Activated CD4-positive, alpha-beta memory T cell treated with anti-CD3 and anti-CD28 coated beads for 36 hours (primary cell): ENCODE results near the gene GTF3C5. TPM values are rescaled to one million over a fixed set of nuclear protein-coding genes. Genes with fewer than 3 reads are reported as not detected.

Experiments
- CTCF ChIA-PET: fragments of 350-600 bp; sonication (Branson Sonifier 250); formaldehyde crosslinking; loops from one replicate; lab custom pipeline; 2021; ENCODE audit warnings: antibody characterized with exemption, inconsistent platforms; lab: Charles Lee
- POLR2A ChIA-PET: fragments of 350-600 bp; sonication (Branson Sonifier 250); formaldehyde crosslinking; loops from one replicate; lab custom pipeline; 2021; ENCODE audit warnings: antibody characterized with exemption; lab: Charles Lee
- DNase-seq: peaks from one replicate; pipeline ENCODE4 v3.0.0-alpha.2; 2020
- H3K27ac Mint-ChIP-seq: one replicate; pipeline ENCODE4 v1.8.0; 2021; ENCODE audit warnings: mixed read lengths
- H3K27me3 Mint-ChIP-seq: one replicate; pipeline ENCODE4 v1.8.0; 2021; ENCODE audit warnings: mixed read lengths
- H3K36me3 Mint-ChIP-seq: one replicate; pipeline ENCODE4 v1.8.0; 2021; ENCODE audit warnings: mixed read lengths
- H3K4me1 Mint-ChIP-seq: one replicate; pipeline ENCODE4 v1.8.0; 2021; ENCODE audit warnings: low read depth, mixed read lengths
- H3K4me3 Mint-ChIP-seq: one replicate; pipeline ENCODE4 v1.8.0; 2021; ENCODE audit warnings: mild to moderate bottlenecking, mixed read lengths
- H3K9me3 Mint-ChIP-seq: one replicate; pipeline ENCODE4 v1.8.0; 2021; ENCODE audit warnings: mixed read lengths
- intact Hi-C: fragments of 100-400 bp; cut with micrococcal nuclease; formaldehyde crosslinking; loops from one replicate; pipeline ENCODE4 v1.15.1; 2023
- total RNA-seq, 2 experiments: library from RNA; stranded (reverse); gene quantifications; one replicate each; pipeline ENCODE4 v1.2.3, GENCODE V29; 2021

The GTF3C5 gene
- total RNA-seq, 2 experiments from 2014 or later, result 80.3 to 81.2 TPM

DNA sequence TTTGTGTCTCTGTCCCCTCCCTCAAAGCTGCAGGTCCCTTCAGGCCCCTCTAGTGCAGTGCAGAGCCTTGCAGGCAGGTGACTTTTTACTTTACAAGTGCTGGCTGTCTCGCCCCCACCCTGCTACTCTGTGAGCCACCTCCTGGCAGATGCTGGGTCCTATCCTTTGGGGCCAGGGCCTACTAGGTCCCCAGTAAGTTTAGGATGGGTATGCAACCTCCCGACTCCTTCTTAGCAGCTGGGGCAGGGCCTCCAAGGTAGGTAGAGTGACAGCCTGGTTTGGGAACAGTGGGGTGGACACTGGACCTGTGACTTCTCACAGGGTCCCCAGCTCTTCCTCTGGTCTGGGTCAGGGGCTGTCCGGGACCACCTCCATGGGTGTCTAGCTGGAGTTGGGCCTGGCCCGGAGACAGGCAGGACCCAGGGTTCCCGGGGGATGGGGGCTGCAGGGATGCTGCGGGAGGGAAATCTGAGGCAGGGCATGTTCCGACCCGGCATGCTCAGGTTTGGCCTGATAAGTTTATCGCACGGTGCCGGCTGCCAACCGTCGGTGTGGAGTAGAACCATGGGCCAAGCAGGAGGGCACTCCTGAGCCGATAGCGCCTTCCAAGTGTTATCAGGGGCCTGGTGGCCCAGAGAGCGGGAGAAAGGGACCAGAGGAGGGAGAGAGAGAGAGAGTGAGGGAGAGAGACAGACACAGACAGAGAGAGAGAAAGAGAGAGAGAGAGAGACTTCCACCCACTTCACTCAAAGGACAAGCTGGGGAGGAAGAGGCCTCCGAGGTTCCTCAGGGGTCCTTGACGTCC is 31.8 kb upstream of the GTF3C5 start:
- H3K9me3 Mint-ChIP-seq, result no peaks in the 10 kb centered on the region
- no peak overlapping the region for H3K27ac Mint-ChIP-seq
- no peaks in the 10 kb centered on the region for H3K36me3 Mint-ChIP-seq
- intact Hi-C loops, result no loop called here
- ChIA-PET POLR2A (no interaction called here), CTCF (interaction anchor here (1.1 kb wide), 1 partner anchor 145 kb away, joined by 3 read pairs; no protein-coding TSS in a partner anchor)
- peaks cover 4% of the 10 kb centered on the region for H3K4me1 Mint-ChIP-seq
- DNase-seq, result no peak
- peaks cover 47% of the 10 kb centered on the region for H3K27me3 Mint-ChIP-seq
- no peak overlapping the region for H3K4me3 Mint-ChIP-seq

GRCh38 chr9:133002147-133003070 is 28.4 kb upstream of the GTF3C5 start:
- no peaks in the 10 kb centered on the region for H3K4me1 Mint-ChIP-seq
- no peak overlapping the region for H3K27ac Mint-ChIP-seq
- ChIA-PET CTCF (interaction anchor here (0.6 to 3.6 kb wide), 2 partner anchors 19 to 153 kb away, joined by 3 to 10 read pairs; no protein-coding TSS in a partner anchor), POLR2A (no interaction called here)
- intact Hi-C loops, result no loop called here
- no peaks in the 10 kb centered on the region for H3K9me3 Mint-ChIP-seq
- no peak for DNase-seq
- peaks cover 52% of the 10 kb centered on the region for H3K27me3 Mint-ChIP-seq
- no peaks in the 10 kb centered on the region for H3K36me3 Mint-ChIP-seq
- H3K4me3 Mint-ChIP-seq, result no peak overlapping the region

- CTCF ChIA-PET, result interaction anchor here (0.6 to 3.6 kb wide), 2 partner anchors 19 to 153 kb away, joined by 3 to 10 read pairs; no protein-coding TSS in a partner anchor
- intact Hi-C loops, result no loop called here
- Mint-ChIP-seq H3K36me3 (no peaks in the 10 kb centered on the region), H3K4me3 (no peak overlapping the region), H3K4me1 (no peaks in the 10 kb centered on the region), H3K27me3 (peaks cover 54% of the 10 kb centered on the region), H3K27ac (no peak overlapping the region), H3K9me3 (no peaks in the 10 kb centered on the region)
- POLR2A ChIA-PET, result no interaction called here
- DNase-seq, result no peak
Measured at GRCh38 chr9:133003071-133003461, 27.7 kb upstream of the GTF3C5 start.

DNA sequence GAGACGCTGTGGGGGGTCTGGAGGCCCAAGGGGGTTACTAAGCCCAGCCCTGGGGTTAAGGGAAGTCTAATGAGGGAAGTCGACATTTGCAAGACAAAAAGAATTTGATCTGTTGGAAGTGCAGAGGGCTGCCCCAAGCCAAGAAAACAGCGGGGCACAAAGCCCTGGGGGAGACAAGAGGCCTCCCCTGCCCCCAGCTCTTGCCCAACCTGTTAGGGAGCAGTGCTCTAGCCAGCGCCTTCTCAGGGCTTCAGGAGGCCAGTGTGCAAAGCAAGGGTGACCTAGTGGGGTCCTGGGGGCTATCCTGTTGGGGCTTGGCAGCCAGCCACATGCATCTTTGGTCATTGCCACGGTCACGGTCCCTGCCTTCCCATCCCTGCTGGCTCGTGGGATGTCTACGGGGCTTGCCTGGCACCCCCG is 27.1 kb upstream of the GTF3C5 start:
- Mint-ChIP-seq H3K27ac (no peak overlapping the region), H3K4me3 (no peak overlapping the region), H3K27me3 (peaks cover 58% of the 10 kb centered on the region), H3K36me3 (no peaks in the 10 kb centered on the region), H3K9me3 (no peaks in the 10 kb centered on the region), H3K4me1 (no peaks in the 10 kb centered on the region)
- ChIA-PET POLR2A (no interaction called here), CTCF (interaction anchor here (3.6 kb wide), 1 partner anchor 18 kb away, joined by 10 read pairs; no protein-coding TSS in a partner anchor)
- intact Hi-C loops, result no loop called here
- DNase-seq, result no peak

GRCh38 chr9:133004091-133004998 is 26.5 kb upstream of the GTF3C5 start:
- H3K36me3 Mint-ChIP-seq, result no peaks in the 10 kb centered on the region

DNA sequence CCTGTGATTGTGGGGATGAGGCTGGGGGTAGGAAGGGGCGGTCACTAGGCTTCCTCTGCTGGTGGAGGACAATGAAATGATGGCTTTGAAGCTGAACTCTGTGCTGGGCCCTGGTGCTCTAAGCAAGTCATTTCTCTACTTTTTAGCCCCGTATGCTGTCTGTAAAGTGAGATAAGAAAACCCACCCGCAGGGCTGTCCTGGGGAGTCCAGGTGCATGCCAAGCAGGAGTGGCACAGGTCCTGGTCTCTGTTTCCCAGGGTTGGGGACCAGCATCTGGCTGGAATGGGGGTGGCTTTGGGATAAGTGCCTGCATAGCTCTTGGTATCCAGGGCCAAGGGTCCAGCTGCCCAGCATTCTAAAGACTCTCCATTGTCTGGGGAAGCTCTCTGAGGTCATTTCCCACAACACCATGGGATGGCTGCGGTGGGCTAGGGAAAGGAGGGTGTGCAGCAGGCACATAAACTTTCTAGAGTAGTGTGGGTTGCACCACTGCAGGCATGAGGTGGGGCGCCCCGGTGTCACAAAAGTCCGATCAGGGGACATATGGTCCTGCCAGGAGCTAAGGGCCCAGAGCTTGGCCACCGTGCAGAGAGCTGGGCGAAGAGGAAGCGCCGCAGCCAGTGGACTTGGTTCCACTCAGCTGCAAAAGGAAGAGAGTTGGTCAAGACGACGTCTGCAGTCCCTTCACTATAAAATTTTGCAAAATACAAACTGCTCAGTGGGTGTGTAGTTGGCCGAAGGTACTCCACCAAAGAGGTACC is 25.6 kb upstream of the GTF3C5 start:
- POLR2A ChIA-PET, result no interaction called here
- CTCF ChIA-PET, result interaction anchor here (0.8 to 3.6 kb wide), 2 partner anchors 17 to 18 kb away, joined by 3 to 10 read pairs; no protein-coding TSS in a partner anchor
- Mint-ChIP-seq H3K36me3 (no peaks in the 10 kb centered on the region), H3K27ac (no peak overlapping the region), H3K9me3 (no peaks in the 10 kb centered on the region), H3K27me3 (peaks cover 58% of the 10 kb centered on the region), H3K4me3 (no peak overlapping the region), H3K4me1 (no peaks in the 10 kb centered on the region)
- intact Hi-C loops, result no loop called here
- no peak for DNase-seq

More at GRCh38 chr9:133004091-133004998, 26.5 kb upstream of the GTF3C5 start:
- ChIA-PET CTCF (interaction anchor here (0.8 to 3.6 kb wide), 2 partner anchors 18 to 19 kb away, joined by 3 to 10 read pairs; no protein-coding TSS in a partner anchor), POLR2A (no interaction called here)
- Mint-ChIP-seq H3K27ac (no peak overlapping the region), H3K9me3 (no peaks in the 10 kb centered on the region), H3K27me3 (peaks cover 59% of the 10 kb centered on the region), H3K4me3 (no peak overlapping the region), H3K4me1 (no peaks in the 10 kb centered on the region)
- intact Hi-C loops, result no loop called here
- DNase-seq, result no peak

- ChIA-PET POLR2A (no interaction called here), CTCF (interaction anchor here (3.6 kb wide), 1 partner anchor 16 kb away, joined by 10 read pairs; no protein-coding TSS in a partner anchor)
- intact Hi-C loops, result no loop called here
- Mint-ChIP-seq H3K4me1 (no peaks in the 10 kb centered on the region), H3K36me3 (no peaks in the 10 kb centered on the region), H3K27ac (no peak overlapping the region), H3K27me3 (peaks cover 51% of the 10 kb centered on the region), H3K4me3 (no peak overlapping the region), H3K9me3 (no peaks in the 10 kb centered on the region)
- DNase-seq, result no peak
Measured at GRCh38 chr9:133005957-133006356, 24.8 kb upstream of the GTF3C5 start.

- no peaks in the 10 kb centered on the region for H3K9me3 Mint-ChIP-seq
- H3K36me3 Mint-ChIP-seq, result no peaks in the 10 kb centered on the region
- POLR2A ChIA-PET, result no interaction called here
- no peak overlapping the region for H3K27ac Mint-ChIP-seq
- H3K4me3 Mint-ChIP-seq, result no peak overlapping the region
- DNase-seq, result no peak
- H3K4me1 Mint-ChIP-seq, result no peaks in the 10 kb centered on the region
- CTCF ChIA-PET, result no interaction called here
- H3K27me3 Mint-ChIP-seq, result peaks cover 53% of the 10 kb centered on the region
- intact Hi-C loops, result no loop called here
Measured at GRCh38 chr9:133006731-133007352, 24.0 kb upstream of the GTF3C5 start.

GRCh38 chr9:133008406-133008805 is 22.4 kb upstream of the GTF3C5 start:
- H3K4me1 Mint-ChIP-seq, result no peaks in the 10 kb centered on the region
- ChIA-PET POLR2A (no interaction called here), CTCF (no interaction called here)
- no peak overlapping the region for H3K27ac Mint-ChIP-seq
- no peaks in the 10 kb centered on the region for H3K36me3 Mint-ChIP-seq
- no peaks in the 10 kb centered on the region for H3K9me3 Mint-ChIP-seq
- no peak overlapping the region for H3K4me3 Mint-ChIP-seq
- H3K27me3 Mint-ChIP-seq, result peaks cover 41% of the 10 kb centered on the region
- intact Hi-C loops, result no loop called here
- no peak for DNase-seq

GRCh38 chr9:133008824-133009223 is 22.0 kb upstream of the GTF3C5 start:
- peaks cover 37% of the 10 kb centered on the region for H3K27me3 Mint-ChIP-seq
- no peak overlapping the region for H3K4me3 Mint-ChIP-seq
- H3K9me3 Mint-ChIP-seq, result no peaks in the 10 kb centered on the region
- no peak overlapping the region for H3K27ac Mint-ChIP-seq
- intact Hi-C loops, result no loop called here
- no peak for DNase-seq
- POLR2A ChIA-PET, result no interaction called here
- CTCF ChIA-PET, result no interaction called here
- H3K36me3 Mint-ChIP-seq, result no peaks in the 10 kb centered on the region
- no peaks in the 10 kb centered on the region for H3K4me1 Mint-ChIP-seq
